Esophagus muscularis mucosa (tissue), 4 donors: ENCODE measurements around the gene TRAPPC6A. TPM values are rescaled to one million over a fixed set of nuclear protein-coding genes. Genes with fewer than 3 reads are reported as not detected.

Source experiments
- DNase-seq: peaks from one replicate; pipeline ENCODE4 v3.0.0-alpha.2; 2017; ENCODE audit errors: extremely low spot score
- H3K27ac ChIP-seq, 4 donors: fragments of 200-600 bp; sonication (generic); replicated peaks in 1 of 4; 1 replicate in 3 of 4; 2 replicates in 1 of 4; pipeline ENCODE4 v1.5.1; 2016 to 2019; ENCODE audit warnings: mild to moderate bottlenecking in 1 of 4
- H3K27me3 ChIP-seq, 4 donors: fragments of 200-600 bp; sonication (generic); one replicate each; pipeline versions ENCODE4 v1.5.1 to v1.6.0; 2016 to 2019
- H3K36me3 ChIP-seq, 4 donors: fragments of 200-600 bp; sonication (generic); one replicate each; pipeline ENCODE4 v1.5.1; 2016 to 2019
- H3K4me1 ChIP-seq, 4 donors: fragments of 200-600 bp; sonication (generic); one replicate each; pipeline ENCODE4 v1.5.1; 2016 to 2019
- H3K4me3 ChIP-seq, 4 donors: fragments of 200-600 bp; sonication (generic); 1 replicate in 2 of 4; 2 replicates in 2 of 4; pipeline ENCODE4 v1.5.1; 2016 to 2019; ENCODE audit warnings: mild to moderate bottlenecking in 4 of 4, moderate library complexity in 1 of 4
- H3K9me3 ChIP-seq, 4 donors: fragments of 200-600 bp; sonication (generic); 1 replicate in 3 of 4; 2 replicates in 1 of 4; pipeline ENCODE4 v1.5.1; 2016 to 2019
- CTCF ChIP-seq, 3 experiments: fragments of 200-600 bp in 2 of 3; fragments of 450-650 bp in 1 of 3; sonication (generic) in 2 of 3; IDR thresholded peaks; one replicate each; pipeline ENCODE4 v1.5.1; 2017 to 2019; ENCODE audit warnings: antibody characterized with exemption in 3 of 3, mild to moderate bottlenecking in 2 of 3, moderate library complexity in 1 of 3
- EP300 ChIP-seq: sonication (generic); formaldehyde crosslinking; IDR thresholded peaks from one replicate; pipeline ENCODE4 v1.6.1; 2017; ENCODE audit warnings: antibody characterized with exemption
- POLR2A ChIP-seq: fragments of 450-650 bp; IDR thresholded peaks from one replicate; pipeline ENCODE4 v1.6.1; 2017; ENCODE audit warnings: antibody characterized with exemption, moderate library complexity, mild to moderate bottlenecking, low read depth
- POLR2AphosphoS5 ChIP-seq, 2 donors: sonication (generic); formaldehyde crosslinking; IDR thresholded peaks; one replicate each; pipeline ENCODE4 v1.6.1; 2017; ENCODE audit warnings: antibody characterized with exemption in 2 of 2
- WGBS: methylation state at CpG from one replicate; pipeline ENCODE4 v1.1.5; 2018; 5-methylcytosine and 5-hydroxymethylcytosine counted together
- intact Hi-C: fragments of 100-400 bp; cut with DNase I; formaldehyde crosslinking; loops from one replicate; pipeline ENCODE4 v1.15.1; 2023
- total RNA-seq, 4 donors: library from RNA; depleted of rRNA; stranded (reverse); fragments of >200 nt; gene quantifications; one replicate each; pipeline versions ENCODE4 v1.1.0 to v1.2.1, GENCODE V29; 2016

TRAPPC6A gene
- total RNA-seq, 4 donors from 2014 or later, result 18.3 to 27.0 (median 19.4) TPM

- TF ChIP-seq EP300 (no peak), POLR2A (no peak), CTCF (IDR thresholded peaks at IDR 0.05) (no peak), POLR2AphosphoS5 (IDR thresholded peaks at IDR 0.05) (no peak)
- WGBS, result 89% methylated on average over 2 of the region's 9 CpGs
Observed at GRCh38 chr19:45125360-45125759, 52.7 kb downstream of the TRAPPC6A start.

GRCh38 chr19:45124021-45124420 is 54.0 kb downstream of the TRAPPC6A start:
- TF ChIP-seq EP300 (no peak), POLR2AphosphoS5 (IDR thresholded peaks at IDR 0.05) (no peak), CTCF (IDR thresholded peaks at IDR 0.05) (no peak), POLR2A (no peak)
- H3K27ac ChIP-seq, result no peak overlapping the region
- 96% methylated on average over 6 of the region's 6 CpGs for WGBS
- DNase-seq, result no peak
- no peaks in the 10 kb centered on the region for H3K27me3 ChIP-seq
- H3K36me3 ChIP-seq, result peaks cover 0 to 7% (median 0%) of the 10 kb centered on the region in 4 donors
- peaks cover 0 to 10% (median 4%) of the 10 kb centered on the region in 4 donors for H3K4me1 ChIP-seq
- intact Hi-C loops, result no loop called here
- no peaks in the 10 kb centered on the region for H3K9me3 ChIP-seq
- no peak overlapping the region for H3K4me3 ChIP-seq

More at GRCh38 chr19:45125360-45125759, 52.7 kb downstream of the TRAPPC6A start:
- no peaks in the 10 kb centered on the region for H3K27me3 ChIP-seq
- intact Hi-C loops, result no loop called here
- no peak for DNase-seq
- peaks cover 0 to 14% (median 4%) of the 10 kb centered on the region in 4 donors for H3K4me1 ChIP-seq
- no peak overlapping the region for H3K4me3 ChIP-seq
- no peaks in the 10 kb centered on the region for H3K9me3 ChIP-seq
- H3K27ac ChIP-seq, result no peak overlapping the region
- H3K36me3 ChIP-seq, result peaks cover 0 to 8% (median 0%) of the 10 kb centered on the region in 4 donors

- DNase-seq, result no peak
- Histone ChIP-seq H3K4me3 (no peak overlapping the region), H3K9me3 (no peaks in the 10 kb centered on the region), H3K4me1 (peaks cover 0 to 10% (median 7%) of the 10 kb centered on the region in 4 donors), H3K27ac (no peak overlapping the region), H3K36me3 (peaks cover 0 to 2% (median 0%) of the 10 kb centered on the region in 4 donors), H3K27me3 (no peaks in the 10 kb centered on the region)
- no peak for TF ChIP-seq POLR2AphosphoS5 (IDR thresholded peaks at IDR 0.05)
- no peak for TF ChIP-seq CTCF (IDR thresholded peaks at IDR 0.05)
- no peak for TF ChIP-seq EP300
- intact Hi-C loops, result no loop called here
- 62% methylated on average over 9 of the region's 9 CpGs for WGBS
Observed at GRCh38 chr19:45123440-45123850, 54.6 kb downstream of the TRAPPC6A start.

GRCh38 chr19:45122832-45123231 is 55.2 kb downstream of the TRAPPC6A start:
- Histone ChIP-seq H3K4me3 (no peak overlapping the region), H3K27ac (no peak overlapping the region), H3K9me3 (no peaks in the 10 kb centered on the region), H3K4me1 (peaks cover 0 to 13% (median 9%) of the 10 kb centered on the region in 4 donors), H3K27me3 (no peaks in the 10 kb centered on the region), H3K36me3 (no peaks in the 10 kb centered on the region)
- intact Hi-C loops, result no loop called here
- DNase-seq, result no peak
- TF ChIP-seq POLR2AphosphoS5 (IDR thresholded peaks at IDR 0.05) (no peak), EP300 (no peak), POLR2A (no peak), CTCF (IDR thresholded peaks at IDR 0.05) (no peak)
- WGBS, result 76% methylated on average over 6 of the region's 6 CpGs

- no peak for DNase-seq
- no peak overlapping the region for H3K4me3 ChIP-seq
- 85% methylated on average over 7 of the region's 11 CpGs for WGBS
- H3K27ac ChIP-seq, result no peak overlapping the region
- peaks cover 0 to 22% (median 13%) of the 10 kb centered on the region in 4 donors for H3K4me1 ChIP-seq
- intact Hi-C loops, result no loop called here
- TF ChIP-seq EP300, result no peak
- TF ChIP-seq POLR2A, result no peak
- TF ChIP-seq POLR2AphosphoS5 (IDR thresholded peaks at IDR 0.05), result no peak
- TF ChIP-seq CTCF (IDR thresholded peaks at IDR 0.05), result no peak
- no peaks in the 10 kb centered on the region for H3K36me3 ChIP-seq
- no peaks in the 10 kb centered on the region for H3K9me3 ChIP-seq
- no peaks in the 10 kb centered on the region for H3K27me3 ChIP-seq
Observed at GRCh38 chr19:45121827-45122345, 56.2 kb downstream of the TRAPPC6A start.
